Ovary (tissue), 3 donors: ENCODE results near the gene UTP4.

Source experiments
- POLR2A ChIP-seq: fragments of 450-650 bp; IDR thresholded peaks from one replicate; pipeline ENCODE4 v1.6.1; 2017; ENCODE audit warnings: antibody characterized with exemption, mild to moderate bottlenecking, moderate library complexity
- TF ChIP-seq, protein P1 (sequence below), 3 donors: fragments of 450-650 bp in 2 of 3; fragments of 200-600 bp in 1 of 3; IDR thresholded peaks; one replicate each; pipeline versions ENCODE4 v1.5.1 to v1.8.0; 2016 to 2022; ENCODE audit warnings: antibody characterized with exemption in 3 of 3, mild to moderate bottlenecking in 1 of 3
- donor health status: DM: no; HTN: no; CAD: no.

DNA sequence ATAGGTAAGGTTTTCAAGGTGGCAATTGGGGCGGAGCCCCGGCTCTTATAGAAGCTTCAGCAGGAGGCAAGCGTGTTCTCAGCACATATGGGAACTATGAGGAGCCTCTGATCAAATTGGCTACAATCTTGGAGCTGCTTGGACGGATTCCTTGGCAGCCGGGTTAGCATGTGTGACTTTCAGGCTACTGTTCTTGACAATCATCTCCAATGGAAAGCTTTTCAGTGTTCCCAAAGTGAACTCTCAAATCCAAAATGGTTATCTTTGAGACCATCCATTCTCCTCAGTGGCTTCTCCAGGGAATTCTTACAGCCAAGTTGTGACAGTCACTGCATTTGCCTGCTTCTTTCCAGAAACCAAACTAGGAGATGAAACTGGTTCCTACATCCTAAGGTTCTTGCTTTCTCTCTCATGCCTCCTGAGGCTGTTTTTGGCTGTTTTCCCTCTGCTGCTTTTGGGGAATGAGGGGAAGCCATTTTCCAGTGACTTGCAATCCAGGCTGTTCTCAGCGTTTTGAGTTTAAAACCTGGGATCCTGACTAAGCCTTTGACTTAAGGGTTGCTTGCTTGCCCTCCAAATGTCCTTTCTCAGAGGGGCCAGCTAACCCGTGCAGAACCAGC is 16.1 kb upstream of the UTP4 start:
- TF ChIP-seq, protein P1, sequence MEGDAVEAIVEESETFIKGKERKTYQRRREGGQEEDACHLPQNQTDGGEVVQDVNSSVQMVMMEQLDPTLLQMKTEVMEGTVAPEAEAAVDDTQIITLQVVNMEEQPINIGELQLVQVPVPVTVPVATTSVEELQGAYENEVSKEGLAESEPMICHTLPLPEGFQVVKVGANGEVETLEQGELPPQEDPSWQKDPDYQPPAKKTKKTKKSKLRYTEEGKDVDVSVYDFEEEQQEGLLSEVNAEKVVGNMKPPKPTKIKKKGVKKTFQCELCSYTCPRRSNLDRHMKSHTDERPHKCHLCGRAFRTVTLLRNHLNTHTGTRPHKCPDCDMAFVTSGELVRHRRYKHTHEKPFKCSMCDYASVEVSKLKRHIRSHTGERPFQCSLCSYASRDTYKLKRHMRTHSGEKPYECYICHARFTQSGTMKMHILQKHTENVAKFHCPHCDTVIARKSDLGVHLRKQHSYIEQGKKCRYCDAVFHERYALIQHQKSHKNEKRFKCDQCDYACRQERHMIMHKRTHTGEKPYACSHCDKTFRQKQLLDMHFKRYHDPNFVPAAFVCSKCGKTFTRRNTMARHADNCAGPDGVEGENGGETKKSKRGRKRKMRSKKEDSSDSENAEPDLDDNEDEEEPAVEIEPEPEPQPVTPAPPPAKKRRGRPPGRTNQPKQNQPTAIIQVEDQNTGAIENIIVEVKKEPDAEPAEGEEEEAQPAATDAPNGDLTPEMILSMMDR (IDR thresholded peaks at IDR 0.05): no peak
- no peak for TF ChIP-seq POLR2A
